22Rv1 (cell line): Measurements from ENCODE around the gene ECT2L.

Experiments
- H3K27ac ChIP-seq: fragments of 450-650 bp; 2 replicates; pipeline ENCODE4 v1.5.1; 2017
- CTCF ChIP-seq: fragments of 450-650 bp; IDR thresholded peaks from 2 replicates; pipeline ENCODE4 v1.5.1; 2017; ENCODE audit warnings: mild to moderate bottlenecking
- ZFX ChIP-seq: fragments of 450-650 bp; IDR thresholded peaks from 2 replicates; pipeline ENCODE4 v1.6.1; 2017; ENCODE audit warnings: antibody characterized with exemption, borderline replicate concordance

ECT2L gene

GRCh38 chr6:138795809-138796603 lies at the start of gene ECT2L:
Gene ECT2L (plus strand): TSS chr6:138796087. CDS start chr6:138813275, 17,188 bp downstream.
- H3K27ac ChIP-seq = no peak within 1 kb of the TSS
- TF ChIP-seq CTCF = no peak
- TF ChIP-seq ZFX = no peak

GRCh38 chr6:138752017-138752416 lies 43.9 kb upstream of the ECT2L start:
- H3K27ac ChIP-seq = no peak overlapping the region
- TF ChIP-seq CTCF = no peak
- no peak for TF ChIP-seq ZFX

- H3K27ac ChIP-seq = no peak overlapping the region
- TF ChIP-seq CTCF = no peak
- TF ChIP-seq ZFX = no peak
Observed at GRCh38 chr6:138757136-138757535, 38.8 kb upstream of the ECT2L start.

- no peak overlapping the region for H3K27ac ChIP-seq
- TF ChIP-seq CTCF (peak; percentile 74), ZFX (no peak)
Observed at GRCh38 chr6:138765896-138766655, 29.8 kb upstream of the ECT2L start.

GRCh38 chr6:138769102-138769676 lies 26.7 kb upstream of the ECT2L start:
- TF ChIP-seq ZFX = no peak
- TF ChIP-seq CTCF = no peak
- no peak overlapping the region for H3K27ac ChIP-seq

GRCh38 chr6:138772596-138773176 lies 23.2 kb upstream of the ECT2L start:
- TF ChIP-seq CTCF (no peak), ZFX (no peak)
- peak overlapping the region; percentile 88 for H3K27ac ChIP-seq
